ENCODE measurements around the gene CHST5. TPM values are rescaled to one million over a fixed set of nuclear protein-coding genes. Genes with fewer than 3 reads are reported as not detected.
A peak's percentile ranks its signal among the peaks of the same experiment; 100 is the strongest.

Gene CHST5
- polyA plus RNA-seq, 1 donor (not counting 4 experiments of a cell fraction or from before 2014, with no cell fraction given): 0.12 TPM

- Histone ChIP-seq H4K20me1 (ENCODE audit: control insufficient read depth, extremely low read depth, insufficient read depth, low read length) (no peaks in the 10 kb centered on the region), H2AFZ (ENCODE audit: control insufficient read depth, low read length) (no peak overlapping the region), H3K4me3 (ENCODE audit: control insufficient read depth in 2 of 3, extremely low read depth in 1 of 3, insufficient read depth in 2 of 3, low read depth in 1 of 3, low read length in 3 of 3) (peak overlapping the region in 1 of 3 experiments; percentile 61), H3K36me3 (ENCODE audit: control insufficient read depth in 2 of 2, extremely low read depth in 1 of 2, insufficient read depth in 2 of 2, low read length in 2 of 2) (no peaks in the 10 kb centered on the region), H3K27ac (ENCODE audit: control insufficient read depth, insufficient read depth, low read length) (no peak overlapping the region), H3K9ac (ENCODE audit: control insufficient read depth, extremely low read depth, insufficient read depth, low read length) (no peak overlapping the region), H3K4me2 (ENCODE audit: control insufficient read depth, extremely low read depth, insufficient read depth, low read depth, low read length) (peak overlapping the region; percentile 85), H3K4me1 (ENCODE audit: control insufficient read depth, extremely low read depth, insufficient read depth, low read length) (peaks cover 4% of the 10 kb centered on the region), H3K27me3 (ENCODE audit: control insufficient read depth, extremely low read depth, insufficient read depth, low read length) (peaks cover 14% of the 10 kb centered on the region), H3K79me2 (ENCODE audit: control insufficient read depth, insufficient read depth, low read length) (no peaks in the 10 kb centered on the region), H3K9me3 (ENCODE audit: control insufficient read depth, low read depth, low read length) (no peaks in the 10 kb centered on the region), H3K9me1 (ENCODE audit: control insufficient read depth, extremely low read depth, insufficient read depth, low read length) (no peaks in the 10 kb centered on the region)
- dilution Hi-C loops (cut with MboI; ENCODE audit: extremely low pct_ligation_motif_present, low sequenced_read_pairs): no loop called here
- DNase-seq (ENCODE audit: low read depth, low spot score): no peak
- no peak for TF ChIP-seq EZH2 (IDR thresholded peaks at IDR 0.05; ENCODE audit: low read length)
- no peak for TF ChIP-seq CTCF (optimal IDR thresholded peaks at IDR 0.05 in 1 of 3, IDR thresholded peaks at IDR 0.05 in 1 of 3, conservative IDR thresholded peaks at IDR 0.05 in 1 of 3; ENCODE audit: extremely low read depth in 1 of 3, insufficient read depth in 2 of 3, low read length in 3 of 3)
- no peak for FAIRE-seq
Observed at GRCh38 chr16:75494184-75494583, 41.7 kb downstream of the CHST5 start.

- FAIRE-seq: no peak
- H3K4me3 ChIP-seq (ENCODE audit: control insufficient read depth in 2 of 3, extremely low read depth in 1 of 3, insufficient read depth in 2 of 3, low read depth in 1 of 3, low read length in 3 of 3): no peak overlapping the region
- H3K4me1 ChIP-seq (ENCODE audit: control insufficient read depth, extremely low read depth, insufficient read depth, low read length): peaks cover 7% of the 10 kb centered on the region
- no peaks in the 10 kb centered on the region for H3K79me2 ChIP-seq (ENCODE audit: control insufficient read depth, insufficient read depth, low read length)
- H3K9me3 ChIP-seq (ENCODE audit: control insufficient read depth, low read depth, low read length): no peaks in the 10 kb centered on the region
- no peak overlapping the region for H3K27ac ChIP-seq (ENCODE audit: control insufficient read depth, insufficient read depth, low read length)
- no peaks in the 10 kb centered on the region for H3K9me1 ChIP-seq (ENCODE audit: control insufficient read depth, extremely low read depth, insufficient read depth, low read length)
- no peak for TF ChIP-seq EZH2 (IDR thresholded peaks at IDR 0.05; ENCODE audit: low read length)
- TF ChIP-seq CTCF (optimal IDR thresholded peaks at IDR 0.05 in 1 of 3, IDR thresholded peaks at IDR 0.05 in 1 of 3, conservative IDR thresholded peaks at IDR 0.05 in 1 of 3; ENCODE audit: extremely low read depth in 1 of 3, insufficient read depth in 2 of 3, low read length in 3 of 3): peak; percentile 38 to 62 (median 45)
- no peak overlapping the region for H3K9ac ChIP-seq (ENCODE audit: control insufficient read depth, extremely low read depth, insufficient read depth, low read length)
- no peaks in the 10 kb centered on the region for H3K36me3 ChIP-seq (ENCODE audit: control insufficient read depth in 2 of 2, extremely low read depth in 1 of 2, insufficient read depth in 2 of 2, low read length in 2 of 2)
- H3K4me2 ChIP-seq (ENCODE audit: control insufficient read depth, extremely low read depth, insufficient read depth, low read depth, low read length): no peak overlapping the region
- H3K27me3 ChIP-seq (ENCODE audit: control insufficient read depth, extremely low read depth, insufficient read depth, low read length): peaks cover 14% of the 10 kb centered on the region
- no peak for DNase-seq (ENCODE audit: low read depth, low spot score)
- H4K20me1 ChIP-seq (ENCODE audit: control insufficient read depth, extremely low read depth, insufficient read depth, low read length): no peaks in the 10 kb centered on the region
- H2AFZ ChIP-seq (ENCODE audit: control insufficient read depth, low read length): no peak overlapping the region
- dilution Hi-C loops (cut with MboI; ENCODE audit: extremely low pct_ligation_motif_present, low sequenced_read_pairs): no loop called here
Observed at GRCh38 chr16:75491876-75492275, 44.0 kb downstream of the CHST5 start.
